Activated CD8-positive, alpha-beta memory T cell treated with anti-CD3 and anti-CD28 coated beads, Interleukin-2, amount 10 ng/mL, durations not matched to agents 7 days and 5 days (primary cell): Measurements from ENCODE around the gene LMBRD1. TPM values are rescaled to one million over a fixed set of nuclear protein-coding genes. Genes with fewer than 3 reads are reported as not detected.
A peak's percentile ranks its signal among the peaks of the same experiment; 100 is the strongest.
"Not testable (repeated sequence)": the region's sequence is repeated elsewhere in the genome, so short reads cannot be mapped to it uniquely, and the experiment has no call there.

Experiments used
- ATAC-seq: fragments of 150-1000 bp; cut with Tn5 transposase; one replicate; pipeline ENCODE4 v1.10.0; 2021; ENCODE audit warnings: moderate library complexity
- CTCF ChIA-PET: fragments of 350-600 bp; sonication (Branson Sonifier 250); formaldehyde crosslinking; loops from one replicate; lab custom pipeline; 2021; ENCODE audit warnings: antibody characterized with exemption; lab: Charles Lee
- DNase-seq: peaks from one replicate; pipeline ENCODE4 v3.0.0-alpha.2; 2020
- H3K27ac Mint-ChIP-seq: one replicate; pipeline ENCODE4 v1.8.0; 2021; ENCODE audit warnings: mild to moderate bottlenecking, mixed read lengths
- H3K27me3 Mint-ChIP-seq: one replicate; pipeline ENCODE4 v1.8.0; 2021; ENCODE audit warnings: mixed read lengths
- H3K36me3 Mint-ChIP-seq: one replicate; pipeline ENCODE4 v1.8.0; 2021; ENCODE audit warnings: mild to moderate bottlenecking, mixed read lengths
- H3K4me1 Mint-ChIP-seq: one replicate; pipeline ENCODE4 v1.8.0; 2021; ENCODE audit warnings: mixed read lengths
- H3K4me3 Mint-ChIP-seq: one replicate; pipeline ENCODE4 v1.8.0; 2021; ENCODE audit warnings: mild to moderate bottlenecking, moderate library complexity, mixed read lengths
- H3K9me3 Mint-ChIP-seq: one replicate; pipeline ENCODE4 v1.8.0; 2022; ENCODE audit warnings: low read depth, mixed read lengths
- total RNA-seq, 2 experiments: library from RNA; stranded (reverse); gene quantifications; one replicate each; pipeline ENCODE4 v1.2.3, GENCODE V29; 2021

LMBRD1 gene
- total RNA-seq = 10 to 100 TPM; 18.3 to 19.1 TPM

- Mint-ChIP-seq H3K36me3 (peaks cover 7% of the 10 kb centered on the region), H3K4me1 (peaks cover 31% of the 10 kb centered on the region), H3K4me3 (peak within 1 kb of the TSS; percentile 89), H3K9me3 (no peaks in the 10 kb centered on the region), H3K27ac (peak within 1 kb of the TSS; percentile 94), H3K27me3 (no peaks in the 10 kb centered on the region)
- DNase-seq (peak; percentile 98), ATAC-seq (peak; percentile 94)
- CTCF ChIA-PET = interaction anchor here (0.7 to 5.7 kb wide), 14 partner anchors 11 to 423 kb away, joined by 3 to 71 read pairs (median 4); partner anchors contain the start of gene COL19A1
These were observed at the start of gene LMBRD1 for GRCh38 chr6:69796642-69797390. Gene LMBRD1, minus strand, starts transcription at chr6:69797010. Its CDS starts 129 bp downstream, at chr6:69796881.

- peaks cover 18% of the 10 kb centered on the region for H3K27me3 Mint-ChIP-seq
- ATAC-seq = no peak
- H3K4me1 Mint-ChIP-seq = no peaks in the 10 kb centered on the region
- H3K27ac Mint-ChIP-seq = no peak overlapping the region
- H3K4me3 Mint-ChIP-seq = no peak overlapping the region
- no peaks in the 10 kb centered on the region for H3K36me3 Mint-ChIP-seq
- CTCF ChIA-PET = no interaction called here
- H3K9me3 Mint-ChIP-seq = no peaks in the 10 kb centered on the region
- no peak for DNase-seq
These were observed 49.5 kb upstream of the LMBRD1 start for GRCh38 chr6:69846312-69846711.

GRCh38 chr6:69843189-69843588 lies 46.4 kb upstream of the LMBRD1 start:
- no peak for ATAC-seq
- Mint-ChIP-seq H3K36me3 (no peaks in the 10 kb centered on the region), H3K4me1 (no peaks in the 10 kb centered on the region), H3K9me3 (no peaks in the 10 kb centered on the region), H3K27ac (no peak overlapping the region), H3K27me3 (peaks cover 23% of the 10 kb centered on the region), H3K4me3 (no peak overlapping the region)
- no peak for DNase-seq
- CTCF ChIA-PET = no interaction called here

- DNase-seq (no peak), ATAC-seq (no peak)
- H3K36me3 Mint-ChIP-seq = no peaks in the 10 kb centered on the region
- CTCF ChIA-PET = no interaction called here
- no peak overlapping the region for H3K4me3 Mint-ChIP-seq
- H3K4me1 Mint-ChIP-seq = no peaks in the 10 kb centered on the region
- no peaks in the 10 kb centered on the region for H3K9me3 Mint-ChIP-seq
- no peak overlapping the region for H3K27ac Mint-ChIP-seq
- H3K27me3 Mint-ChIP-seq = peaks cover 29% of the 10 kb centered on the region
These were observed 45.1 kb upstream of the LMBRD1 start for GRCh38 chr6:69841862-69842261.

GRCh38 chr6:69835414-69836179 lies 38.8 kb upstream of the LMBRD1 start:
- CTCF ChIA-PET = interaction anchor here (0.7 to 1.4 kb wide), 4 partner anchors 9 to 330 kb away, joined by 3 to 4 read pairs (median 3); partner anchors contain the start of gene LMBRD1
- no peak for DNase-seq
- peak; percentile 69 for ATAC-seq
- H3K36me3 Mint-ChIP-seq = no peaks in the 10 kb centered on the region
- peaks cover 29% of the 10 kb centered on the region for H3K27me3 Mint-ChIP-seq
- H3K4me3 Mint-ChIP-seq = no peak overlapping the region
- H3K27ac Mint-ChIP-seq = no peak overlapping the region
- H3K4me1 Mint-ChIP-seq = no peaks in the 10 kb centered on the region
- no peaks in the 10 kb centered on the region for H3K9me3 Mint-ChIP-seq

GRCh38 chr6:69832558-69832957 lies 35.7 kb upstream of the LMBRD1 start:
- no peaks in the 10 kb centered on the region for H3K36me3 Mint-ChIP-seq
- ATAC-seq = no peak
- no peaks in the 10 kb centered on the region for H3K9me3 Mint-ChIP-seq
- H3K27ac Mint-ChIP-seq = no peak overlapping the region
- H3K27me3 Mint-ChIP-seq = peaks cover 20% of the 10 kb centered on the region
- DNase-seq = no peak
- CTCF ChIA-PET = no interaction called here
- no peak overlapping the region for H3K4me3 Mint-ChIP-seq
- no peaks in the 10 kb centered on the region for H3K4me1 Mint-ChIP-seq

GRCh38 chr6:69827276-69827893 lies 30.6 kb upstream of the LMBRD1 start:
- no peaks in the 10 kb centered on the region for H3K4me1 Mint-ChIP-seq
- CTCF ChIA-PET = no interaction called here
- no peak for ATAC-seq
- DNase-seq = no peak
- no peak overlapping the region for H3K27ac Mint-ChIP-seq
- no peaks in the 10 kb centered on the region for H3K36me3 Mint-ChIP-seq
- H3K4me3 Mint-ChIP-seq = no peak overlapping the region
- H3K27me3 Mint-ChIP-seq = no peaks in the 10 kb centered on the region
- H3K9me3 Mint-ChIP-seq = no peaks in the 10 kb centered on the region

GRCh38 chr6:69825904-69826303 lies 29.1 kb upstream of the LMBRD1 start:
- no peaks in the 10 kb centered on the region for H3K9me3 Mint-ChIP-seq
- no peak for DNase-seq
- no peak overlapping the region for H3K4me3 Mint-ChIP-seq
- H3K27me3 Mint-ChIP-seq = no peaks in the 10 kb centered on the region
- H3K36me3 Mint-ChIP-seq = no peaks in the 10 kb centered on the region
- H3K27ac Mint-ChIP-seq = no peak overlapping the region
- H3K4me1 Mint-ChIP-seq = no peaks in the 10 kb centered on the region
- ATAC-seq = no peak
- CTCF ChIA-PET = interaction anchor here (1.0 kb wide), 1 partner anchor 9 kb away, joined by 3 read pairs; no protein-coding TSS in a partner anchor

GRCh38 chr6:69824355-69824754 lies 27.5 kb upstream of the LMBRD1 start:
- peaks cover 13% of the 10 kb centered on the region for H3K4me1 Mint-ChIP-seq
- not testable (repeated sequence) for H3K27me3 Mint-ChIP-seq
- CTCF ChIA-PET = interaction anchor here (1.4 kb wide), 1 partner anchor 284 kb away, joined by 3 read pairs; no protein-coding TSS in a partner anchor

GRCh38 chr6:69820438-69820837 lies 23.6 kb upstream of the LMBRD1 start:
- Mint-ChIP-seq H3K4me3 (no peak overlapping the region), H3K27me3 (no peaks in the 10 kb centered on the region), H3K36me3 (peaks cover 2% of the 10 kb centered on the region), H3K4me1 (peaks cover 27% of the 10 kb centered on the region), H3K9me3 (no peaks in the 10 kb centered on the region), H3K27ac (peak overlapping the region; percentile 35)
- ATAC-seq (no peak), DNase-seq (no peak)
- CTCF ChIA-PET = interaction anchor here (3.1 kb wide), 1 partner anchor 24 kb away, joined by 11 read pairs; the partner anchor contains the start of gene LMBRD1

More at GRCh38 chr6:69824355-69824754, 27.5 kb upstream of the LMBRD1 start:
- not testable (repeated sequence) for H3K27ac Mint-ChIP-seq, H3K9me3 Mint-ChIP-seq, DNase-seq, H3K4me3 Mint-ChIP-seq, ATAC-seq, H3K36me3 Mint-ChIP-seq

GRCh38 chr6:69820018-69820417 lies 23.2 kb upstream of the LMBRD1 start:
- Mint-ChIP-seq H3K9me3 (no peaks in the 10 kb centered on the region), H3K27ac (peak overlapping the region; percentile 52), H3K27me3 (no peaks in the 10 kb centered on the region), H3K36me3 (peaks cover 3% of the 10 kb centered on the region), H3K4me3 (no peak overlapping the region), H3K4me1 (peaks cover 31% of the 10 kb centered on the region)
- DNase-seq (peak; percentile 54), ATAC-seq (peak; percentile 81)
- CTCF ChIA-PET = interaction anchor here (3.1 kb wide), 1 partner anchor 24 kb away, joined by 11 read pairs; the partner anchor contains the start of gene LMBRD1

GRCh38 chr6:69819138-69819537 lies 22.3 kb upstream of the LMBRD1 start:
- Mint-ChIP-seq H3K27me3 (no peaks in the 10 kb centered on the region), H3K4me1 (peaks cover 37% of the 10 kb centered on the region), H3K9me3 (no peaks in the 10 kb centered on the region), H3K4me3 (no peak overlapping the region), H3K27ac (no peak overlapping the region), H3K36me3 (peaks cover 3% of the 10 kb centered on the region)
- no peak for ATAC-seq
- no peak for DNase-seq
- CTCF ChIA-PET = interaction anchor here (3.1 kb wide), 1 partner anchor 23 kb away, joined by 11 read pairs; the partner anchor contains the start of gene LMBRD1
